GM23338 (cell line): ENCODE measurements around the gene SH3BGR. TPM values are rescaled to one million over a fixed set of nuclear protein-coding genes. Genes with fewer than 3 reads are reported as not detected.

Experiments used
- ATAC-seq: fragments of 200-7000 bp; cut with Tn5 transposase; 3 replicates; pipeline ENCODE4 v1.9.1; 2020
- DNase-seq: peaks from one replicate; pipeline ENCODE4 v3.0.0-alpha.2; 2015; ENCODE audit warnings: low spot score
- H2AFZ ChIP-seq: fragments of 200-600 bp; sonication (generic); 2 replicates; pipeline ENCODE4 v1.8.0; 2016; ENCODE audit warnings: antibody characterized with exemption, mild to moderate bottlenecking, moderate library complexity
- H3F3A ChIP-seq: fragments of 200-600 bp; sonication (generic); replicated peaks from 2 replicates; pipeline ENCODE4 v1.8.0; 2017; ENCODE audit warnings: antibody characterized with exemption, mixed run types, low read depth
- H3K27ac ChIP-seq: fragments of 200-600 bp; sonication (generic); 2 replicates; pipeline ENCODE4 v1.6.1; 2016; ENCODE audit warnings: low read depth
- H3K27me3 ChIP-seq: fragments of 200-600 bp; sonication (generic); 2 replicates; pipeline ENCODE4 v1.8.0; 2016; ENCODE audit warnings: mild to moderate bottlenecking, mixed run types, moderate library complexity; ENCODE audit not compliant: insufficient read depth
- H3K36me3 ChIP-seq: fragments of 200-600 bp; sonication (generic); 2 replicates; pipeline ENCODE4 v1.8.0; 2016; ENCODE audit warnings: mild to moderate bottlenecking; ENCODE audit not compliant: insufficient read depth
- H3K4me1 ChIP-seq: fragments of 200-600 bp; sonication (generic); 2 replicates; pipeline ENCODE4 v1.8.0; 2016; ENCODE audit warnings: mild to moderate bottlenecking, moderate library complexity; ENCODE audit not compliant: insufficient read depth
- H3K4me2 ChIP-seq: fragments of 200-600 bp; sonication (generic); 2 replicates; pipeline ENCODE4 v1.7.1; 2017; ENCODE audit warnings: mixed run types
- H3K4me3 ChIP-seq: fragments of 200-600 bp; sonication (generic); 2 replicates; pipeline ENCODE4 v1.6.1; 2016; ENCODE audit warnings: mixed run types
- H3K79me2 ChIP-seq: fragments of 200-600 bp; sonication (generic); replicated peaks from 2 replicates; pipeline ENCODE4 v1.8.0; 2017; ENCODE audit warnings: mild to moderate bottlenecking; ENCODE audit not compliant: insufficient read depth
- H3K9me2 ChIP-seq: fragments of 200-600 bp; sonication (generic); 2 replicates; pipeline ENCODE4 v1.8.0; 2017; ENCODE audit not compliant: insufficient read depth
- H4K20me1 ChIP-seq: fragments of 200-600 bp; sonication (generic); replicated peaks from 2 replicates; pipeline ENCODE4 v1.8.0; 2017; ENCODE audit warnings: mild to moderate bottlenecking; ENCODE audit not compliant: insufficient read depth
- H3K27ac Mint-ChIP-seq: 2 replicates; pipeline ENCODE4 v1.8.0; 2020; ENCODE audit warnings: inconsistent platforms, mild to moderate bottlenecking, moderate library complexity, mixed read lengths
- H3K27me3 Mint-ChIP-seq: 3 replicates; pipeline ENCODE4 v1.8.0; 2022; ENCODE audit warnings: low read depth, mild to moderate bottlenecking, moderate library complexity, mixed read lengths, inconsistent platforms; ENCODE audit not compliant: insufficient read depth, poor library complexity
- H3K36me3 Mint-ChIP-seq: 3 replicates; pipeline ENCODE4 v1.8.0; 2021; ENCODE audit warnings: low read depth, mild to moderate bottlenecking, inconsistent platforms, moderate library complexity, mixed read lengths
- H3K4me1 Mint-ChIP-seq: 3 replicates; pipeline ENCODE4 v1.8.0; 2020; ENCODE audit warnings: mild to moderate bottlenecking, inconsistent platforms, mixed read lengths
- H3K4me3 Mint-ChIP-seq: 3 replicates; pipeline ENCODE4 v1.8.0; 2021; ENCODE audit warnings: moderate library complexity, mild to moderate bottlenecking, inconsistent platforms, mixed read lengths
- H3K9me3 Mint-ChIP-seq: 3 replicates; pipeline ENCODE4 v1.8.0; 2020; ENCODE audit warnings: moderate library complexity, mild to moderate bottlenecking, inconsistent platforms, mixed read lengths
- CREB1 ChIP-seq: fragments of 250-450 bp; sonication (Bioruptor Pico); IDR thresholded peaks from 2 replicates; pipeline ENCODE4 v1.5.0; 2020; ENCODE audit warnings: low read depth, mild to moderate bottlenecking, moderate library complexity
- EZH2 ChIP-seq: fragments of 200-600 bp; sonication (generic); IDR thresholded peaks from one replicate; pipeline ENCODE4 v1.8.0; 2017; ENCODE audit warnings: antibody characterized with exemption, mild to moderate bottlenecking, low read depth; ENCODE audit not compliant: unreplicated experiment
- EZH2phosphoT487 ChIP-seq: fragments of 200-600 bp; sonication (generic); IDR thresholded peaks from one replicate; pipeline ENCODE4 v1.8.1; 2018; ENCODE audit warnings: antibody characterized with exemption; ENCODE audit not compliant: unreplicated experiment
- JUNB ChIP-seq: IDR thresholded peaks from one replicate; pipeline ENCODE4 v1.6.1; 2016; ENCODE audit warnings: antibody characterized with exemption; ENCODE audit not compliant: unreplicated experiment
- NANOG ChIP-seq: IDR thresholded peaks from 2 replicates; pipeline ENCODE4 v1.6.1; 2016; ENCODE audit warnings: antibody characterized with exemption, borderline replicate concordance
- POLR2AphosphoS5 ChIP-seq: IDR thresholded peaks from 2 replicates; pipeline ENCODE4 v1.6.1; 2016; ENCODE audit warnings: antibody characterized with exemption, low read depth
- STAT1 ChIP-seq: IDR thresholded peaks from one replicate; pipeline ENCODE4 v1.6.1; 2016; ENCODE audit warnings: antibody characterized with exemption; ENCODE audit not compliant: unreplicated experiment
- ZNF114 ChIP-seq: fragments of 250-450 bp; sonication (Bioruptor Pico); IDR thresholded peaks from 2 replicates; pipeline ENCODE4 v1.5.0; 2020; ENCODE audit warnings: mild to moderate bottlenecking, moderate library complexity
- ZNF331 ChIP-seq: fragments of 250-450 bp; sonication (Bioruptor Pico); IDR thresholded peaks from 2 replicates; pipeline ENCODE4 v1.5.0; 2020; ENCODE audit warnings: low read depth, mild to moderate bottlenecking, moderate library complexity
- polyA plus RNA-seq: library from polyadenylated mRNA; unstranded; fragments of >200 nt; fragmentation: Nextera tagmentation; extraction: Ambion mirVana; gene quantifications from 2 replicates; pipeline ENCODE4 v1.2.1, GENCODE V29; 2016
- total RNA-seq: library from RNA; depleted of rRNA; stranded (reverse); fragments of >200 nt; shearing (Covaris generic); gene quantifications from 2 replicates; pipeline ENCODE4 v1.2.3, GENCODE V29; 2014
- TF ChIP-seq, protein P1 (sequence below): IDR thresholded peaks from 2 replicates; pipeline ENCODE4 v1.6.1; 2016; ENCODE audit warnings: antibody characterized with exemption
- TF ChIP-seq, protein P2 (sequence below): IDR thresholded peaks from one replicate; pipeline ENCODE4 v1.6.1; 2018; ENCODE audit warnings: antibody characterized with exemption; ENCODE audit not compliant: unreplicated experiment
- TF ChIP-seq, protein P3 (sequence below), 2 experiments: fragments of 200-600 bp in 1 of 2; sonication (generic) in 1 of 2; conservative IDR thresholded peaks; 2 replicates each; pipeline versions ENCODE4 v1.5.1 to v1.6.1; 2016 to 2017; ENCODE audit warnings: antibody characterized with exemption in 2 of 2, low read depth in 2 of 2, mild to moderate bottlenecking in 2 of 2, moderate library complexity in 1 of 2
- TF ChIP-seq, protein P4 (sequence below): fragments of 250-450 bp; sonication (Bioruptor Pico); IDR thresholded peaks from 2 replicates; pipeline ENCODE4 v1.5.0; 2020; ENCODE audit warnings: mild to moderate bottlenecking, moderate library complexity

Gene SH3BGR
- total and polyA plus RNA-seq, 2 experiments from 2014 or later: 5.9 to 18.9 TPM

DNA sequence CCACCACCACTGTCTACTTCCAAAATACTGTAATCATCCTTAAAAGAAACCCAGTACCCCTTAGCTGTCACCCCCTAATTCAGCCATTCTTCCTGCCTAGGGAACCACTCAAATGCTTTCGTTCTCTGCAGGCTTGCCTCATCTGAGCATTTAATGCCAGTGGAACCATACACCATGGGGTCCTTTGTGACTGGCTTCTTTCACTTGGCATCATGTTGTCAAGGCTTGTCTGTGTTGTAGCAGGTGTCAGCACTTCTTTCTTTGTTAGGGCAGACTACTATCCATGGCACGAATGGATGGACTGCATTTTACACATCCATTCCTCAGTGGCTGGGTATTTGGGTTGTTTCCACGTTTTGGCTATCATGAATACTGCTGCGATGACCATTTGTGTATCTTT, 28.5 kb downstream of the SH3BGR start:
- no peak overlapping the region for H3K4me3 Mint-ChIP-seq
- Histone ChIP-seq H3F3A (no peaks in the 10 kb centered on the region), H3K36me3 (no peaks in the 10 kb centered on the region), H3K27ac (no peak overlapping the region), H3K4me1 (no peaks in the 10 kb centered on the region; the same call in 1 of the 2 replicates), H4K20me1 (no peaks in the 10 kb centered on the region), H3K9me2 (peaks cover 8% of the 10 kb centered on the region), H3K4me2 (no peak overlapping the region), H3K27me3 (no peaks in the 10 kb centered on the region), H3K79me2 (no peaks in the 10 kb centered on the region), H3K4me3 (no peak overlapping the region), H2AFZ (no peak overlapping the region)
- H3K9me3 Mint-ChIP-seq: no peaks in the 10 kb centered on the region
- DNase-seq (no peak), ATAC-seq (no peak)
- peaks cover 9% of the 10 kb centered on the region for H3K4me1 Mint-ChIP-seq
- no peaks in the 10 kb centered on the region; the same call in 2 of the 3 replicates for H3K36me3 Mint-ChIP-seq
- H3K27me3 Mint-ChIP-seq: no peaks in the 10 kb centered on the region
- H3K27ac Mint-ChIP-seq: no peak overlapping the region
- TF ChIP-seq ZNF114 (CRISPR knock-in tag) (no peak), STAT1 (no peak), ZNF331 (CRISPR knock-in tag) (no peak), JUNB (no peak), POLR2AphosphoS5 (no peak), CREB1 (CRISPR knock-in tag) (no peak), EZH2phosphoT487 (no peak), NANOG (no peak), EZH2 (no peak)
- TF ChIP-seq, protein P1, sequence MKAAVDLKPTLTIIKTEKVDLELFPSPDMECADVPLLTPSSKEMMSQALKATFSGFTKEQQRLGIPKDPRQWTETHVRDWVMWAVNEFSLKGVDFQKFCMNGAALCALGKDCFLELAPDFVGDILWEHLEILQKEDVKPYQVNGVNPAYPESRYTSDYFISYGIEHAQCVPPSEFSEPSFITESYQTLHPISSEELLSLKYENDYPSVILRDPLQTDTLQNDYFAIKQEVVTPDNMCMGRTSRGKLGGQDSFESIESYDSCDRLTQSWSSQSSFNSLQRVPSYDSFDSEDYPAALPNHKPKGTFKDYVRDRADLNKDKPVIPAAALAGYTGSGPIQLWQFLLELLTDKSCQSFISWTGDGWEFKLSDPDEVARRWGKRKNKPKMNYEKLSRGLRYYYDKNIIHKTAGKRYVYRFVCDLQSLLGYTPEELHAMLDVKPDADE: no peak
- TF ChIP-seq, protein P2, sequence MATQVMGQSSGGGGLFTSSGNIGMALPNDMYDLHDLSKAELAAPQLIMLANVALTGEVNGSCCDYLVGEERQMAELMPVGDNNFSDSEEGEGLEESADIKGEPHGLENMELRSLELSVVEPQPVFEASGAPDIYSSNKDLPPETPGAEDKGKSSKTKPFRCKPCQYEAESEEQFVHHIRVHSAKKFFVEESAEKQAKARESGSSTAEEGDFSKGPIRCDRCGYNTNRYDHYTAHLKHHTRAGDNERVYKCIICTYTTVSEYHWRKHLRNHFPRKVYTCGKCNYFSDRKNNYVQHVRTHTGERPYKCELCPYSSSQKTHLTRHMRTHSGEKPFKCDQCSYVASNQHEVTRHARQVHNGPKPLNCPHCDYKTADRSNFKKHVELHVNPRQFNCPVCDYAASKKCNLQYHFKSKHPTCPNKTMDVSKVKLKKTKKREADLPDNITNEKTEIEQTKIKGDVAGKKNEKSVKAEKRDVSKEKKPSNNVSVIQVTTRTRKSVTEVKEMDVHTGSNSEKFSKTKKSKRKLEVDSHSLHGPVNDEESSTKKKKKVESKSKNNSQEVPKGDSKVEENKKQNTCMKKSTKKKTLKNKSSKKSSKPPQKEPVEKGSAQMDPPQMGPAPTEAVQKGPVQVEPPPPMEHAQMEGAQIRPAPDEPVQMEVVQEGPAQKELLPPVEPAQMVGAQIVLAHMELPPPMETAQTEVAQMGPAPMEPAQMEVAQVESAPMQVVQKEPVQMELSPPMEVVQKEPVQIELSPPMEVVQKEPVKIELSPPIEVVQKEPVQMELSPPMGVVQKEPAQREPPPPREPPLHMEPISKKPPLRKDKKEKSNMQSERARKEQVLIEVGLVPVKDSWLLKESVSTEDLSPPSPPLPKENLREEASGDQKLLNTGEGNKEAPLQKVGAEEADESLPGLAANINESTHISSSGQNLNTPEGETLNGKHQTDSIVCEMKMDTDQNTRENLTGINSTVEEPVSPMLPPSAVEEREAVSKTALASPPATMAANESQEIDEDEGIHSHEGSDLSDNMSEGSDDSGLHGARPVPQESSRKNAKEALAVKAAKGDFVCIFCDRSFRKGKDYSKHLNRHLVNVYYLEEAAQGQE: no peak
- TF ChIP-seq, protein P3, sequence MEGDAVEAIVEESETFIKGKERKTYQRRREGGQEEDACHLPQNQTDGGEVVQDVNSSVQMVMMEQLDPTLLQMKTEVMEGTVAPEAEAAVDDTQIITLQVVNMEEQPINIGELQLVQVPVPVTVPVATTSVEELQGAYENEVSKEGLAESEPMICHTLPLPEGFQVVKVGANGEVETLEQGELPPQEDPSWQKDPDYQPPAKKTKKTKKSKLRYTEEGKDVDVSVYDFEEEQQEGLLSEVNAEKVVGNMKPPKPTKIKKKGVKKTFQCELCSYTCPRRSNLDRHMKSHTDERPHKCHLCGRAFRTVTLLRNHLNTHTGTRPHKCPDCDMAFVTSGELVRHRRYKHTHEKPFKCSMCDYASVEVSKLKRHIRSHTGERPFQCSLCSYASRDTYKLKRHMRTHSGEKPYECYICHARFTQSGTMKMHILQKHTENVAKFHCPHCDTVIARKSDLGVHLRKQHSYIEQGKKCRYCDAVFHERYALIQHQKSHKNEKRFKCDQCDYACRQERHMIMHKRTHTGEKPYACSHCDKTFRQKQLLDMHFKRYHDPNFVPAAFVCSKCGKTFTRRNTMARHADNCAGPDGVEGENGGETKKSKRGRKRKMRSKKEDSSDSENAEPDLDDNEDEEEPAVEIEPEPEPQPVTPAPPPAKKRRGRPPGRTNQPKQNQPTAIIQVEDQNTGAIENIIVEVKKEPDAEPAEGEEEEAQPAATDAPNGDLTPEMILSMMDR (conservative IDR thresholded peaks at IDR 0.05; ENCODE audit: low read depth in 2 of 2): no peak
- TF ChIP-seq, protein P4, sequence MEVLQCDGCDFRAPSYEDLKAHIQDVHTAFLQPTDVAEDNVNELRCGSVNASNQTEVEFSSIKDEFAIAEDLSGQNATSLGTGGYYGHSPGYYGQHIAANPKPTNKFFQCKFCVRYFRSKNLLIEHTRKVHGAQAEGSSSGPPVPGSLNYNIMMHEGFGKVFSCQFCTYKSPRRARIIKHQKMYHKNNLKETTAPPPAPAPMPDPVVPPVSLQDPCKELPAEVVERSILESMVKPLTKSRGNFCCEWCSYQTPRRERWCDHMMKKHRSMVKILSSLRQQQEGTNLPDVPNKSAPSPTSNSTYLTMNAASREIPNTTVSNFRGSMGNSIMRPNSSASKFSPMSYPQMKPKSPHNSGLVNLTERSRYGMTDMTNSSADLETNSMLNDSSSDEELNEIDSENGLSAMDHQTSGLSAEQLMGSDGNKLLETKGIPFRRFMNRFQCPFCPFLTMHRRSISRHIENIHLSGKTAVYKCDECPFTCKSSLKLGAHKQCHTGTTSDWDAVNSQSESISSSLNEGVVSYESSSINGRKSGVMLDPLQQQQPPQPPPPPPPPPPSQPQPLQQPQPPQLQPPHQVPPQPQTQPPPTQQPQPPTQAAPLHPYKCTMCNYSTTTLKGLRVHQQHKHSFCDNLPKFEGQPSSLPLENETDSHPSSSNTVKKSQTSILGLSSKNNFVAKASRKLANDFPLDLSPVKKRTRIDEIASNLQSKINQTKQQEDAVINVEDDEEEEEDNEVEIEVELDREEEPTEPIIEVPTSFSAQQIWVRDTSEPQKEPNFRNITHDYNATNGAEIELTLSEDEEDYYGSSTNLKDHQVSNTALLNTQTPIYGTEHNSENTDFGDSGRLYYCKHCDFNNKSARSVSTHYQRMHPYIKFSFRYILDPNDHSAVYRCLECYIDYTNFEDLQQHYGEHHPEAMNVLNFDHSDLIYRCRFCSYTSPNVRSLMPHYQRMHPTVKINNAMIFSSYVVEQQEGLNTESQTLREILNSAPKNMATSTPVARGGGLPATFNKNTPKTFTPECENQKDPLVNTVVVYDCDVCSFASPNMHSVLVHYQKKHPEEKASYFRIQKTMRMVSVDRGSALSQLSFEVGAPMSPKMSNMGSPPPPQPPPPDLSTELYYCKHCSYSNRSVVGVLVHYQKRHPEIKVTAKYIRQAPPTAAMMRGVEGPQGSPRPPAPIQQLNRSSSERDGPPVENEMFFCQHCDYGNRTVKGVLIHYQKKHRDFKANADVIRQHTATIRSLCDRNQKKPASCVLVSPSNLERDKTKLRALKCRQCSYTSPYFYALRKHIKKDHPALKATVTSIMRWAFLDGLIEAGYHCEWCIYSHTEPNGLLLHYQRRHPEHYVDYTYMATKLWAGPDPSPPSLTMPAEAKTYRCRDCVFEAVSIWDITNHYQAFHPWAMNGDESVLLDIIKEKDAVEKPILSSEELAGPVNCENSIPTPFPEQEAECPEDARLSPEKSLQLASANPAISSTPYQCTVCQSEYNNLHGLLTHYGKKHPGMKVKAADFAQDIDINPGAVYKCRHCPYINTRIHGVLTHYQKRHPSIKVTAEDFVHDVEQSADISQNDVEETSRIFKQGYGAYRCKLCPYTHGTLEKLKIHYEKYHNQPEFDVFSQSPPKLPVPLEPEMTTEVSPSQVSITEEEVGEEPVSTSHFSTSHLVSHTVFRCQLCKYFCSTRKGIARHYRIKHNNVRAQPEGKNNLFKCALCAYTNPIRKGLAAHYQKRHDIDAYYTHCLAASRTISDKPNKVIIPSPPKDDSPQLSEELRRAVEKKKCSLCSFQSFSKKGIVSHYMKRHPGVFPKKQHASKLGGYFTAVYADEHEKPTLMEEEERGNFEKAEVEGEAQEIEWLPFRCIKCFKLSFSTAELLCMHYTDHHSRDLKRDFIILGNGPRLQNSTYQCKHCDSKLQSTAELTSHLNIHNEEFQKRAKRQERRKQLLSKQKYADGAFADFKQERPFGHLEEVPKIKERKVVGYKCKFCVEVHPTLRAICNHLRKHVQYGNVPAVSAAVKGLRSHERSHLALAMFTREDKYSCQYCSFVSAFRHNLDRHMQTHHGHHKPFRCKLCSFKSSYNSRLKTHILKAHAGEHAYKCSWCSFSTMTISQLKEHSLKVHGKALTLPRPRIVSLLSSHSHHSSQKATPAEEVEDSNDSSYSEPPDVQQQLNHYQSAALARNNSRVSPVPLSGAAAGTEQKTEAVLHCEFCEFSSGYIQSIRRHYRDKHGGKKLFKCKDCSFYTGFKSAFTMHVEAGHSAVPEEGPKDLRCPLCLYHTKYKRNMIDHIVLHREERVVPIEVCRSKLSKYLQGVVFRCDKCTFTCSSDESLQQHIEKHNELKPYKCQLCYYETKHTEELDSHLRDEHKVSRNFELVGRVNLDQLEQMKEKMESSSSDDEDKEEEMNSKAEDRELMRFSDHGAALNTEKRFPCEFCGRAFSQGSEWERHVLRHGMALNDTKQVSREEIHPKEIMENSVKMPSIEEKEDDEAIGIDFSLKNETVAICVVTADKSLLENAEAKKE (CRISPR knock-in tag): no peak
